DMS 273 (cell line): Measurements from ENCODE around the gene ZCCHC8.
A peak's percentile ranks its signal among the peaks of the same experiment; 100 is the strongest.

ENCODE experiments used
- DNase-seq: peaks from one replicate; lab custom pipeline; 2025; ENCODE audit not compliant: unreplicated experiment; lab: John Stamatoyannopoulos, UW

Gene ZCCHC8

GRCh38 chr12:122500685-122501488 lies at the start of gene ZCCHC8:
ZCCHC8 (minus strand) TSS chr12:122500932; CDS start chr12:122500840, 92 bp downstream.
- peak; percentile 98 for DNase-seq

- no peak for DNase-seq
Observed at GRCh38 chr12:122547330-122547729, 46.6 kb upstream of the ZCCHC8 start.

- no peak for DNase-seq
Observed at GRCh38 chr12:122545855-122546254, 45.1 kb upstream of the ZCCHC8 start.

GRCh38 chr12:122544537-122544936 lies 43.8 kb upstream of the ZCCHC8 start:
- no peak for DNase-seq

- DNase-seq, result no peak
Observed at GRCh38 chr12:122538496-122538895, 37.8 kb upstream of the ZCCHC8 start.

- no peak for DNase-seq
Observed at GRCh38 chr12:122537021-122537420, 36.3 kb upstream of the ZCCHC8 start.

GRCh38 chr12:122533856-122534255 lies 33.1 kb upstream of the ZCCHC8 start:
- no peak for DNase-seq

- no peak for DNase-seq
Observed at GRCh38 chr12:122528992-122529391, 28.3 kb upstream of the ZCCHC8 start.

GRCh38 chr12:122528582-122528981 lies 27.9 kb upstream of the ZCCHC8 start:
- no peak for DNase-seq

- peak; percentile 48 for DNase-seq
Observed at GRCh38 chr12:122527478-122527944, 26.8 kb upstream of the ZCCHC8 start.

GRCh38 chr12:122526683-122527477 lies 26.1 kb upstream of the ZCCHC8 start, which contains the start of the genes KNTC1 and RSRC2:
KNTC1 (plus strand) TSS chr12:122527249; CDS start chr12:122530064, 2,815 bp downstream.
RSRC2 (minus strand) TSS chr12:122526936; CDS start chr12:122526853, 83 bp downstream.
- peak; percentile 99 for DNase-seq

- no peak for DNase-seq
Observed at GRCh38 chr12:122523846-122524718, 23.4 kb upstream of the ZCCHC8 start.

GRCh38 chr12:122523280-122523679 lies 22.5 kb upstream of the ZCCHC8 start:
- DNase-seq, result no peak

GRCh38 chr12:122520676-122521075 lies 19.9 kb upstream of the ZCCHC8 start:
- DNase-seq, result no peak

GRCh38 chr12:122519418-122519817 lies 18.7 kb upstream of the ZCCHC8 start:
- no peak for DNase-seq

- no peak for DNase-seq
Observed at GRCh38 chr12:122518908-122519307, 18.2 kb upstream of the ZCCHC8 start.

- no peak for DNase-seq
Observed at GRCh38 chr12:122517877-122518276, 17.1 kb upstream of the ZCCHC8 start.

GRCh38 chr12:122516544-122517361 lies 16.0 kb upstream of the ZCCHC8 start:
- DNase-seq, result no peak

- DNase-seq, result no peak
Observed at GRCh38 chr12:122515275-122515674, 14.5 kb upstream of the ZCCHC8 start.

- no peak for DNase-seq
Observed at GRCh38 chr12:122513660-122514059, 12.9 kb upstream of the ZCCHC8 start.
